ENCODE data around the gene CAPN7.

CAPN7 gene

GRCh38 chr3:15279205-15279604 is 73.2 kb downstream of the CAPN7 start:
- no peak for DNase-seq

DNA sequence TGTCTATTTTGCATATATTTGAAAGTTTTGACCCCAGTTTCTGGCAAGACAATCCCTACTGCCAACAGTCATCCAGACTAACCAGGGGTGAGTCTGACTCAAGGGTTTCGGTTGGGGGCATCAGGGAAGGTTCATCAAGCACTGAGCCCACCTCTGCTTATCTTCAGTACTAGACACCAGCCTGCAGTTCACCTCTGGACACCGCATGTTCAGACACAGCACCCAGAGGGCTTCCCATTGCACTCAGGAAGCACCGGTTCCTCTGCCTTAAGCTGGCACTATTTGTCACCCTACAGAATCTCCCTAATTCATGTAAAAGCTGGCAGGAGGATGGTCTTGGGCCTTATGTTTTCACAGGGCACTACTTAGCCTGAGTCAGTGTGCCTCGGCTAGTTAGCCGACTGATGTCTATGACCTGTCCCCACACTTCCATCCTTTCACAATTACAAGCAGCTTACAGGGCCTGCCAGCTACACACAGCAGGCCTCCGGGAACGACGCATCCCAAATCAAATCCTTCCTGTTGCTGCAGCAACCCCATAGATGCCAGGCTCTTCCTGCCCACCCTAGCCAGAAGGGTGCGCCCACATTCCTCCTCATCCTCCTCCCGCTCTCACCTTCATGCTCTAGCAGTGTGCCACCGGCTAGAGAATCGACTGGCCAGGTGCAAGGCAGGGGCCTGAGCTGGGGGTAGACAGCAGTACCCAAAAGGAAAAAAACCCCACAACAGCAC is 73.8 kb downstream of the CAPN7 start:
- DNase-seq: no peak

GRCh38 chr3:15280853-15281532 is 74.9 kb downstream of the CAPN7 start:
- DNase-seq: no peak

DNA sequence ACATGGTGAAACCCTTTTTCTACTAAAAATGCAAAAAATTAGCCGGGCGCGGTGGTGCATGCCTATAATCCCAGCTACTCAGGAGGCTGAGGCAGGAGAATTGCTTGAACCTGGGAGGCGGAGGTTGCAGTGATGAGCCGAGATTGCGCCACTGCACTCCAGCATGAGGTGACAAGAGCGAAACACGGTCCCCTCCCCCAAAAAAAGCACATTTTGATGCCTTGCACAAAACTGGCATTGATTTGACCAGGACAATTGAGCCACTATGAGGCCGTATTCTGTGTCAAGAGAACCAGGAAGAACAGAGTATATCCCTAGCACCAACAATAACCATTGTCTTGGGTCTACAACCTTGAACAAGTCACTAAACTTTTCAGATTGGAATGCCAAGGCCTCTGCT is 75.8 kb downstream of the CAPN7 start:
- DNase-seq: no peak

- DNase-seq: no peak
Observed at GRCh38 chr3:15283702-15284101, 77.7 kb downstream of the CAPN7 start.

DNA sequence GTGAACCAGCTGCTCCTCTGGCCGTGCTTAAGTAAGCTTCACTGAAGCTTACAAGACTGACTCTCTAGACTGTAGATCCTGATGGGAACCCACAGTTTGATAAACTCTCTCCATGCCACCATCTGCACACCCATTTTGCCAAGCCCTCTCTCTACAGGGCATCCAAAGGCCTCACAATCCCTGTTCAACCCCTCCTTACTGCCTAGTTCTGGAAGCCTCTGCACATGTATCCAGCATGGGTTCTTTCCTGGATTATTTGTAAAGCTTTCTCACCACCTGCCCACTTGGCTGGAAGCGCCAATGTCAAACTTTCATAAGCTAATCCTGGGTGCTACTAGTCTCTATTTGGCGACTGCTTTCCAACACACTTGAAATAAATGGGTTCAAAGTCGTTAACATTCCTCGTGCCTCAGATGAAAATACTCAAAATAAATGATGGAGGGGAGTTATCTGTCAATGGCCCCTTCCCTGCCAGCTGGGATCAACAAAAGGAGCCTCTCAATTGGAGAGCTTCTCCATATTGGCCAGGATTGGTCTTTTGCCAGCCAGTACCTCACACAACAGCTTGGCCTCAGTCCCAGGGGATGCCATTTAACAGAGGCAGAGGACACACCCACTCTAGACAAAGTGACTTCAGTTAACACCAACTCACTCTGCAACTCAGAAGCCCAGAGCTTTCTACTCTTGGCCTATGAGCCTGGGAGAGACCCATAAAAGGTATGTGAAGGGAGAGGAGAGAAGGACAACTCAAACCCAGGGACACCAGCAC is 78.3 kb downstream of the CAPN7 start:
- no peak for DNase-seq

DNA sequence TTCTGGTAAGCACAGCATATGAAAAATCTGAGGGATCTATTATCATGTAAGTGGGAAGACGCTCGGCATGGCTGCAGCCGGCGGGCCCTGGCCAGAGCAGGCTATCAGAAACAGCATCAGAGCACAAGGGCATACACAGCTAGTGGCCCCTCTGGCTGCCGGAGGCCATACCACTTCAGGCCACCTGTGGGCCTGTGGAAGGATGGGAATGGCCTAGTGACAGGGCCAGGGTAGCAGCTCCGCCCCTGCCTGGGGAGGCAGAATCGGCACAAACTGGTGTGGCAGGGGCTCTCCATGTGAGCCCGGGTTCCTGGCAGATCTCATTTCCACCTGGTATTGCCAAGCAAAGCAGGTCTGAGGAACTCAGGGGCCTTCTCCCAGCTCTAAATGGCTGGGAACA is 80.0 kb downstream of the CAPN7 start:
- DNase-seq: no peak

- DNase-seq: no peak
Observed at GRCh38 chr3:15287565-15288330, 81.7 kb downstream of the CAPN7 start.

DNA sequence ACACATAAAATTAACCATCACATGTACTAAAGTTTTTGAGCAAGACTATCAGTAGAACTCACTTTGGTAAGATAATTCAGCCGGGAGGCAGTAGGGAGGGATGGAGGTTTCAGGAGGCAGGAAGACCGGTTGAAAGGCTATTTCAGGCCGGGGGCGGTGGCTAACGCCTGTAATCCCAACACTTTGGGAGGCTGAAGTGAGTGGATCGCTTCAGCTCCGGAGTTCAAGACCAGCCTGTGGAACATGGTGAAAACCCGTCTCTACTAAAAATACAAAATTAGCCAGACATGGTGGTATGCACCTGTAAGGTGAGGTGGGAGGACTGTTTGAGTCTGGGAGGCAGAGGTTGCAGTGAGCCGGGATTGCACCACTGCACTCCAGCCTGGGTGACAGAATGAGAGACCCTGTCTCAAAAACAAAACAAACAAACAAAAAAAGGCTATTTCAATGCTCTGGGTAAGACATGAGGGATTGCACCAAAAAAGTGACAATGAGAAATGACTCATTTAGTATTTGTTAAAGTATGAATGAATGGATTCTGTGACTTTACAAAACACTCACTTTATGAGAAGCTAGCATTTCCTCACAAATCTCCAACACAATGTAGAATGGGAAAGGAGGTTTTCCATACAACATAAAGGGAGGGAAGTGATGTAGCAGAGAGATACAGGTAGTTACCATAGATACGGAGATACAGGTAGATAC is 82.4 kb downstream of the CAPN7 start:
- no peak for DNase-seq

DNA sequence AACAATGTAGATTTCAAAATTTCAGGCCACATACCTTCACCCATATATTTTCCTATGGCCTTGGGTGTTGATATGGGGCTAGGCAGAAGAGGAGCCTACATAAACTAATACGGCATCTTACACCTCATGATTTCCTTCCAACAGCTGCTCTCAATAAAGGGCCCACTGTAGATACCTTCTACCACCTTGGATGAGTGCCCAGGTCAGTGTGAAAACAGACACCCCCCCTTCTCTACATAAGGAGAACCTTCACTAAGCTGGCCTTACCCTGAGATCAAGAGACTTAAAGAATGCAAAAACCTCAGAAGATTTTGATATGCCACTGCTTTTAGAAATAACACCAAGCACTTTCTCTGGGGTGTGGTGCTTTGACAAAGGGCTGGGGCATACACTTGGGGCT is 83.6 kb downstream of the CAPN7 start:
- DNase-seq: no peak

DNA sequence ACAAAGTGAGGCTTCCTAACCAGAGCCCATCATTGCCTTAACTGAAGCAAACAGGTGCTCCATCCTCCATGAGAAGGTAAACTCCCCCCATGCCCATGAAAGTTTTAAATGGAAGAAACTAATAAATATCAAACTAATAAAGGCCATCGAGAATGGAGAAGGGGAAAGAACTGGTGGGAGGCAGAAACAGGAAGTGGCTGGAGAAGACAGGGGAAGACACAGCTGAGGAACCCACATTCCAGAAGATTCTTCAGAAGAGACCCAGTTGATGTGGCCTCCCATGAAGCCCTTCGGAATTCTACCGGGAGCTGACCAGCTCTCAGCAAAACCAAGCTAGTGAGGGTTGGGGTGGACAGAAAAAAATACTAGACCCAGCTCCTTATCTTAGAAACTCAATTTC is 84.7 kb downstream of the CAPN7 start:
- DNase-seq: no peak

GRCh38 chr3:15291589-15292541 is 85.8 kb downstream of the CAPN7 start:
- peak; percentile 25 to 72 (median 57) for DNase-seq

GRCh38 chr3:15292765-15293522 is 86.9 kb downstream of the CAPN7 start:
- DNase-seq: peak in 1 of 6 experiments; percentile 28

DNA sequence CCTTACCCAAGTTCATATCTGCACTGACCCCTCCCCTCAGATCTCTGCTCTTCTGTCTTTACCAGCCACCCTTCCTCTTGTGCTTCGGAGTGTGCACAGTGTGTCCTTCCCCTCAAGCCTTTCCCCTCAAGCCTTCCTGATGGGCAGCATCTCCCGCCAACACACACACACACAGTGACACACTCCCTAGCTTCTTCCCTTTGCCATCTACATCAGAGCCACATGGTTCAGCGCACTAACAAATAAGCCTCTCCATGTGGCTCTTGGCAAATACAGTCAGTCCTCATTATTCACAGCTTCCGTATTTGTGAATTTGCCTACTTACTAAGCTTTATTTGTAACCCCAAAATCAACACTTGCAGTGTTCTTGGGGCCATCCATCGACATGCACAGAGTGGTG is 88.9 kb downstream of the CAPN7 start:
- no peak for DNase-seq

GRCh38 chr3:15295506-15295905 is 89.5 kb downstream of the CAPN7 start:
- no peak for DNase-seq

DNA sequence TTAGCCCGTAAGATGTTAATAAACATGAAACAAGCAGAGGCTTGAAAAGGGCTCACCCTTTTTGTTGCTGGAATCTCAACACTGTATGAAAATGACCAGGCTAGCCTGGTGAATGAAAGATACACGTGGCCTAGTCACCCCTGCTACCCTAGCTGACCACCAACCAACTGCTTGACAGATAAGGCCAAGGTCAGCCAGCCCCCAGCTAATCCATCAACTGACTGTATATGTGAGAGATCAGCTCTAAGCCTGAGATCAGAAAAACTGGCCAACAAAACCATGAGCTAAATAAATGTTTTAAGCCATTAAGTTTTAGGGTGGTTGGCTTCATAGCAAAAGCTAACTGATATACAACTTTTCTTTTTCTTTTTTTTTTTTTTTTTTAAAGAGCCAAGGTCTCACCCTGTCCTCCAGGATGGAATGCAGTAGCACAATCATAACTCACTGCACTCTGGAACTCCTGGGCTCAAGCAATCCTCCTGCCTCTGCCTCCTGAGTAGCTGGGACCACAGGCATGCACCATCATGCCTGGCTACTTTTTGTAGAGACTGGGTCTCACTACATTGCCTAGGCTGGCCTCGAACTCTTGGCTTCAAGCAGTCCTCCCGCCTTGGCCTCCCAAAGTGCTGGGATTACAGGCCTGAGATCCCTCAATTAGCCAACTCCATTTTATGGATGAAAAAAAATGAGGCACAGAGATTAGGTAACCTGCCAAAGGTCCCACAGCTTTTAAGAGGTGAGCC is 91.7 kb downstream of the CAPN7 start:
- DNase-seq: no peak

DNA sequence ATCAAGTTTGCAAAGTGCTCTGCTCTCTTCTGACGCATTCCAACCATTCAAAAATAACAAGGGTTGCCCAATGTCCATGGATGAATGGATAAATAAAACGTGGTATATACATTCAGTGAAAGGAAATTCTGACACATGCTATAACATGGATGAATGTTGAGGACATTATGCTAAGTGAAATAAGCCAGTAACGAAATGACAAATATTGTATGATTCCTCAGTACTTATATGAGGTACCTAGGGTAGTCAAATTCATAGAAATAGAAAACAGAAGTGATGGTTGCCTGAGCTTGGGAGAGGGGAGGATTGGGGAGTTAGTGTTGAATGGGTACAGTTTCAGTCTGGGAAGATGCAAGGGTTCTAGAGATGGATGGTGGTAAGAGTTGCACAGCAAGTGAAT is 92.5 kb downstream of the CAPN7 start:
- DNase-seq: no peak

DNA sequence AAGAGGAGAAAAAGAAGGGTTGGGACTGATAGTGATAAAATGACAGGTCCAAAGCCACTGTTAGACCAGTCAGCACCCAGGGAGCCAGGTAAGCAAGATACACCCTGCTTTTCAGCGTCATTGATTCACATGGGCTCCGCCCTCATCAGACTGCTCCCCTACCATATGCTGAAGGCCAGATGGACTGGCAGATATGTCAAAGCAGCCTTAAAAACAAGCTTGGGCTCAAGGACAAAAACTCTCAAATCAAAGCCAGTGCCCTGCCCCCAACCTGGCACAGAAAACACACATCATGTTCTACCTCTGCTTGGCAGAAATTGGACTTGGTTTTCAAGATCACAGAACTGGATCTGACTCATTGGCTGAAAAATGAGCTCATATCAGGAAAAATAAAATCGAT is 93.0 kb downstream of the CAPN7 start:
- no peak for DNase-seq

- DNase-seq: no peak
Observed at GRCh38 chr3:15300323-15301078, 94.5 kb downstream of the CAPN7 start.

Measured in stimulated activated naive CD4-positive, alpha-beta T cell (primary cell).